Measurements from ENCODE around the gene RALGPS2. TPM values are rescaled to one million over a fixed set of nuclear protein-coding genes. Genes with fewer than 3 reads are reported as not detected.
"Not testable (repeated sequence)": the region's sequence is repeated elsewhere in the genome, so short reads cannot be mapped to it uniquely, and the experiment has no call there.

Gene RALGPS2
- total RNA-seq, 2 experiments from 2014 or later, result 2.2 to 3.0 TPM

DNA sequence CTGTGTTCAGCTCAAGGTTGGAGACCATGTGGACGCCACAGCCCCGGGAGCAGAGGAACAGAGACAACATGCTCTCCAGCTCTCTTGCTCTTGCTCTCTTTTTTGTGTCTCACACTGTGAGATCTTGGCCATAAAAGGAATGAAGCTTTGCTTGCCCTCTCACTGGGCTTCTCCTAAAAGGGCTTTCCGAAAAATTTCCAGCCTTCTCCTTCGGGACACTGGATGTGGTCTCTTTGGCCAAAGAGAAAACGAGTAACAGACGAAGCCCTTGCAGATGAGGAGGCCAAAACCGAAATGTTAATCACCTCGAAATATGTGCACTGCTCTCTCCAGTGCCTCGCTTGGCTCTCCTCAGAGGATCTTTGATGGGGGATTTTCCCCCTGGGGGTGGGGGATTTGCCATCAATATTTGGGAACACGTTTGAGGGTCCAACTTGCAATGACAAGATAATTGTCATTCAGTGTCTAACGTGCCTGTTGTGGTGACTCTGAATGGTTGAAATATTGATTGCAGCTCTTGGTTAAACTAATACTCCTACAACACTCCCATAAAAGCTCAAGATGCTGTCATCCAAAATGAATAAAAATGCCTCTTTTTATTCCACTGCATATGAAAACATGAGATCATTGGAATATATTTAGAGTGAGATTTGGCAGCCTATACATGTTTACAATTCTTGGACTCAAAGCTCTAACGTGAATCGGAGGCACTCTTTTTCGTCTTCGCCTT is 214.5 kb downstream of the RALGPS2 start:
- Mint-ChIP-seq H3K36me3 (ENCODE audit: low read depth) (no peaks in the 10 kb centered on the region), H3K27ac (no peak overlapping the region), H3K4me1 (peaks cover 9% of the 10 kb centered on the region), H3K27me3 (peaks cover 6% of the 10 kb centered on the region), H3K9me3 (no peaks in the 10 kb centered on the region), H3K4me3 (no peak overlapping the region)
- POLR2A ChIA-PET, result no interaction called here
- CTCF ChIA-PET, result no interaction called here
- no peak for DNase-seq

DNA sequence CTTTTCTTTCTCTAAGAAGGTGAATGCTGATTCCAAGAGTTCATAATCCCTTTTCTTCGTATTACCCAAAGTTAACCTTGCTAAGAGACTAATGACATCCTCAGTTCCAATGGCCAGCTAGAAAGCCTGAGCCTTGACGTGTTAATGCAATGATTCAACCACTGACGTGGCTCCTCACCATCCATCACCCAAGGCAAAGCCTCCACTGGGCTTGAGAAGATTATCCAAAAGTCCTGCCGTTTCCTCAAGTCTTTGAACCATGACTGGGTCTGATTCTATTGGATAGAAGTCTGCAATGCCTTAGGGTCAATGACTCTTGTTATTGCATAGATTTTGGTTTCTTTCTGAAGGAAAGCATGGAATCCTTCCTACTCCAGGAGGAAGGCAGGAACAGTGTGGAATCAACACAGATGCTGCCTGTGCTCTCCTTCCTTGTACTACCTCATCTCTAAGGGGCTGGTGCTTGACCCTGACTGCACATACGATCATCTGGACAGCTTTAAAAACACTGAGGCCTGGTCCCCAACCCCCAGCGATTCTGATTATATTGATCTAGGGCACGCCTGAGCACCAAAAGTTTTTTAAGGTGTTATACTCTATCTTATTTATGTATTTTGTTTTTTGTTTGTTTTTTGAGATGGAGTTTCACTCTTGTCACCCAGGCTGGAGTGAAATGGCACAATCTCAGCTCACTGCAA is 215.2 kb downstream of the RALGPS2 start:
- DNase-seq, result no peak
- Mint-ChIP-seq H3K27me3 (peaks cover 6% of the 10 kb centered on the region), H3K36me3 (ENCODE audit: low read depth) (no peaks in the 10 kb centered on the region), H3K27ac (no peak overlapping the region), H3K9me3 (no peaks in the 10 kb centered on the region), H3K4me3 (no peak overlapping the region), H3K4me1 (peaks cover 9% of the 10 kb centered on the region)
- ChIA-PET CTCF (no interaction called here), POLR2A (no interaction called here)

DNA sequence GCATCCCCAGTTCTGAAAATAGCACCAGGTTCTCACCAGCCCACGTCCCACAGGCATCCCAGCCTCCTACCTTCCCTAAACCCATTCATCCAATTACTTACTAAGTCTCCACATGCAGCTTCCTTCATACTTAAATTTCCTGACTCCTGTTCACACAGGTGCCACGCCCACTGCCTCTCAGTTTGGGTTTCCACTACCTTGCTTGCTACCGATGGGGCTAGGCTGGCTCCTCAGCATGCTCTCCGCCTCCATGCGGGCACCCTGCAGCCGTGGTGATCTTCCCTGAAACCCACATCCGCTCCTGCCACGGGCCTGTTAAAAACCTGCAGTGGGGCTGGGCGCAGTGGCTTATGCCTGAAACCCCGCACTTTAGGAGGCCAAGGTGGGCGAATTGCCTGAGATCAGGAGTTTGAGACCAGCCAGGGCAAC is 216.2 kb downstream of the RALGPS2 start:
- no peaks in the 10 kb centered on the region for H3K36me3 Mint-ChIP-seq (ENCODE audit: low read depth)
- DNase-seq, result no peak
- CTCF ChIA-PET, result no interaction called here
- peaks cover 6% of the 10 kb centered on the region for H3K27me3 Mint-ChIP-seq
- no peaks in the 10 kb centered on the region for H3K9me3 Mint-ChIP-seq
- POLR2A ChIA-PET, result no interaction called here
- no peak overlapping the region for H3K4me3 Mint-ChIP-seq
- H3K27ac Mint-ChIP-seq, result no peak overlapping the region
- H3K4me1 Mint-ChIP-seq, result peaks cover 9% of the 10 kb centered on the region

DNA sequence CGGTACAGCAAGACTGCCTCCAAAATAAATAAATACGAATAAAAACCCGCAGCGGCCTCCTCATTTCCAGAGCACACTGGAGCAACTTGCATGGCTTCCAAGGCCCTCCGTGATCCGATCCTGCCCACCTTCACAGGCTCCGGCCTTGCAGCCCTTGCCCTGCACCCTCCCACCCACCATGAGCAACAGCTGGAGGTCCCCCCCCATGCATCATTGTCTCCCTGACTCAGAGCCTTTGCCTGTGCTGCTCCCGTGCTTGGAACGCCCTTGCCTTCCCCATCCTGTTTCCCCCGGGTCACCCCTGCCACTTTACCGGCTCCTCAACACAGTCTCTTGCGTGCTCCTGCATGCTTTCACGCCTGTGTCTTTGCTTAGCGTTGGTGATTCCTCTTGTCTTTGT is 216.8 kb downstream of the RALGPS2 start:
- POLR2A ChIA-PET, result no interaction called here
- H3K27ac Mint-ChIP-seq, result no peak overlapping the region
- no peaks in the 10 kb centered on the region for H3K9me3 Mint-ChIP-seq
- peaks cover 9% of the 10 kb centered on the region for H3K4me1 Mint-ChIP-seq
- no peaks in the 10 kb centered on the region for H3K36me3 Mint-ChIP-seq (ENCODE audit: low read depth)
- CTCF ChIA-PET, result no interaction called here
- H3K4me3 Mint-ChIP-seq, result no peak overlapping the region
- no peak for DNase-seq
- H3K27me3 Mint-ChIP-seq, result peaks cover 6% of the 10 kb centered on the region

DNA sequence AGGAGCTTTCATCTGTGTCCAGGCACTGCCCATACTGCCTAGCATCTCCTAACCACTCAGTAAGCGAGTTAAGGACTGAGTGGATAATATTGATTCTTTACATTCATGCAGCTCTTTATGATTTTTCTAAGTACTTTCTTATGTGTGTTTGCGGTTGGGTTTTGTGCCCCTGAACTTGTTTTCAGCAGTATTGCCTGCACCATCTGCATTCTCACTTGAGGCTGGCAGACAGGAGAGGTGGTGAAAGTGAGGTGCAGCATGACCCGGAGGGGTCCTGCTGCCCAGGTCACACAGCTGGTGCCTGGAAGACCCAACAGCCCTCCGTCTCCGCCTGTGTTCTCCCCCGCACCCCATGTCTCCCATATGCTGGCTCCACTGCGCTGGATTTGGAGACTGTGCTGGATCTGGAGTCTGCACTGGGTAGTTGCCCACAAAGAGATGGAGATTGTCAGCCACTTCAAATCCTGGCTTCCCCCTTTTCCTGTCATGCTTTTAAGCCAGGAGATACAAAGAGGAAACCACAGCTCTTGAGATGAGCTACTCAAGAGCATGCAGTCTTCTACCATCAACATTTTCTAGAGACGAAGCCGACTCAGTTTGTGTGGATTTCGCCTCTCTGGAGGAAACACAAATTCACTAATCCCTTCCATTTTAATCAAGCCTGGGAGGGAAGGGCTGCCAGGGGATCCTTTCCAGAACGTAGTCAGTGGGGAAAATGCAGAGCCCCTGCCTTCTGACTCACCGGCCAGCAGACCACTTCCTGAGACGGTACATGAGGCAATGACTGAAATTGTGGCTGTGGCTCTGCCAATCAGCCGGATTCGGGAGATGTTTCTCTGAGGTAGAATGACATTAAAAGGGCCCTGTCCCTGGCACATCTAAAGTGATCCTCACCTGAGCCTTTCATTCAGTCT is 217.5 kb downstream of the RALGPS2 start:
- ChIA-PET CTCF (no interaction called here), POLR2A (no interaction called here)
- Mint-ChIP-seq H3K27ac (no peak overlapping the region), H3K4me3 (no peak overlapping the region), H3K36me3 (ENCODE audit: low read depth) (no peaks in the 10 kb centered on the region), H3K4me1 (peaks cover 9% of the 10 kb centered on the region), H3K27me3 (peaks cover 6% of the 10 kb centered on the region), H3K9me3 (no peaks in the 10 kb centered on the region)
- DNase-seq, result no peak

DNA sequence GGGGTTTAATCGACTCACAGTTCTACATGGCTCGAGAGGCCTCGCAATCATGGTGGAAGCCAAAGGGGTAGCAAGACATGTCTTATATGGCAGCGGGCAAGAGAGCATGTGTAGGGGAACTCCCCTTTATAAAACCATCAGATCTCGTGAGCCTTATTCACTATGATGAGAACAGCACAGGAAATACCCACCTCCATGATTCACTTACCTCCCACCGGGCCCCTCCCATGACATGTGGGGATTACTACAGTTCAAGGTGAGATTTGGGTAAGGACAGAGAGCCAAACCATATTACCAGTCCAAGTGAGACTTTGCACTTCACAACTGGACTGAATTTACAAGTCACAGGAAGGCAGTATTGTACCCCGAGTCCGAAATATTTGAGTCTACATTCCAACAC is 219.7 kb downstream of the RALGPS2 start:
- Mint-ChIP-seq H3K27me3 (peaks cover 12% of the 10 kb centered on the region), H3K36me3 (ENCODE audit: low read depth) (no peaks in the 10 kb centered on the region), H3K4me3 (no peak overlapping the region), H3K4me1 (peaks cover 9% of the 10 kb centered on the region), H3K9me3 (no peaks in the 10 kb centered on the region), H3K27ac (no peak overlapping the region)
- ChIA-PET CTCF (no interaction called here), POLR2A (no interaction called here)
- no peak for DNase-seq

DNA sequence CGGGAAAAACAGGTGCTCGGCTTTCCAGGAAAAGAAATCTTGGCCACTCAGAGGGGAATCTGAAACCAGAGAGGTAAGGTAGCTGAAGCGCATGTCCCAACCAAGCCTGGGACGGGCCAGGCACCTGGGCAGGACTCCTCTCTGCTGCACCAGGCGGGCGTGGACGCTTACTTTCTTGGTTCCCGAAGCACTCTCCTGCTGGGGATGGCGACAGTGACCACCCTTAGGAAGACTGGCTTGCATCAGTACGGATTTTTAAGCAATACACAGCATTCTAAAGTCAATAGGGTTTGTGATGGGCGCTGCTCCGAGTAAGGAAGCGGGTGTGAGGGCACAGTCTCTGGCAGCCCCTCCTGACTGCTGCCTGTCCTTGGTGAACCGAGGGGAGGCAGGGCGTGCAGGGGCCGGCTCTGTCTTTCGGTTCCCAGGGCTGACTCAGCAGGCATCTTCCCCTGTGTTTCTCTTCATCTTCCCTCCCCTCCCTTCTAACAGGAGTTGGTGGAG is 220.8 kb downstream of the RALGPS2 start:
- Mint-ChIP-seq H3K4me3 (no peak overlapping the region), H3K27me3 (peaks cover 12% of the 10 kb centered on the region), H3K4me1 (peaks cover 9% of the 10 kb centered on the region), H3K9me3 (no peaks in the 10 kb centered on the region), H3K27ac (no peak overlapping the region), H3K36me3 (ENCODE audit: low read depth) (no peaks in the 10 kb centered on the region)
- ChIA-PET CTCF (no interaction called here), POLR2A (no interaction called here)
- no peak for DNase-seq

DNA sequence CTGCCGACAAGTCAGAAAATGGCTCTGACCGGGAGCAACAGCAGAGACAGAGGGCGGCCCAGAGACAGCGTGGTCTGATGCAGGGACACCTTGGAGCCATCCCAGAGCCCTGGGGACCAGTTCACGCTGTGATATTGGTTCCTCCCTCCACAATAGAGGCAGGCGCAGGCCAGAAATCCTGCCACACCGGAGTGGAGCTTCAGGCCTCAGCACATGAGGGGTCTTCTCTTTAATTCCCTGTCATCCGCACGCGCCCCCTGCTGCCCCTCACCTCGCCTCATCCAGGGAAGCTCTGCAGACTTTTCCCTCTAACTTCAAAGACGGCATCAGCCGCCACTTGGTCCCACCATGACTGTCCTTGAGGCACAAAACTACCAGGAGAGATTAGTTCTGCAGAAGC is 221.4 kb downstream of the RALGPS2 start:
- no peak for DNase-seq
- ChIA-PET CTCF (no interaction called here), POLR2A (no interaction called here)
- Mint-ChIP-seq H3K27me3 (peaks cover 10% of the 10 kb centered on the region), H3K4me3 (no peak overlapping the region), H3K27ac (no peak overlapping the region), H3K36me3 (ENCODE audit: low read depth) (no peaks in the 10 kb centered on the region), H3K9me3 (no peaks in the 10 kb centered on the region), H3K4me1 (peaks cover 9% of the 10 kb centered on the region)

DNA sequence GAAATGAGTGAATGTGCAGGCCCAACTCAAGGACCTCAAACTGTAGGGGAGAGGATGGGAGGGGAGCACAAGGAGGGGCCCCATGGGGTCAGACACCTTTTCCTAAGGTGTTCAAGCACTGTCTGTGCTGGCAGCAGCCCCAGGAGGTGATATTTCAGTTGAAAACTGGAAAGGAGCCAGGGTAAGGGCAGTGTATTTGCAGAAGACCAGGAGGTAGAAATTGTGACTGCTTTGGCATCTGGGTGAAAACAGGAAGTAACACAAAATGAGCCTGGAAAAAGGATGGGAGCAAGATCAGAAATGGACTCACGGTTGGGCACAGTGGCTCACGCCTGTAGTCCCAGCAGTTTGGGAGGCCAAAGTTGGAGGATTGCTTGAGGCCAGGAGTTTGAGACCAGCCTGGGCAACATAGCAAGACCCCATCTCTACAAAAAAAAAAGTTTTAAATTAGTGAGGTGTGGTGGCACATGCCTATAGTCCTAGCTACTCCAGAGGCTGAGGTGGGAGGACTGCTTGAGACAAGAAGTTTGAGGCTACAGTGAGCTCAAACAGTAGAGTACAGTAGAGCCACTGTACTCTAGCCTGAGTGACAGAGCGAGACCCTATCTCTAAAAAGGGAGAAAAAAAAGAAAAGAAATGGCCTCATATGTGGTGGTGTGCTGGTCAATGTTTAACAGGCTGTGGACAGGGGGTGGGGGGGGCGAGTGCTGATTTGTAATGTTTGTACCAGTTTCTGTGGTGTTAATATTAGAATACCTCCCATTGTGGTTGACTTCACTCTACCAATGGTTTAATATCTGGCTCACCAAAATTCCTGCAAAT is 222.0 kb downstream of the RALGPS2 start:
- no peaks in the 10 kb centered on the region for H3K36me3 Mint-ChIP-seq (ENCODE audit: low read depth)
- DNase-seq, result no peak
- no peaks in the 10 kb centered on the region for H3K9me3 Mint-ChIP-seq
- CTCF ChIA-PET, result no interaction called here
- POLR2A ChIA-PET, result no interaction called here
- H3K27ac Mint-ChIP-seq, result no peak overlapping the region
- peaks cover 8% of the 10 kb centered on the region for H3K27me3 Mint-ChIP-seq
- no peak overlapping the region for H3K4me3 Mint-ChIP-seq
- H3K4me1 Mint-ChIP-seq, result peaks cover 9% of the 10 kb centered on the region

DNA sequence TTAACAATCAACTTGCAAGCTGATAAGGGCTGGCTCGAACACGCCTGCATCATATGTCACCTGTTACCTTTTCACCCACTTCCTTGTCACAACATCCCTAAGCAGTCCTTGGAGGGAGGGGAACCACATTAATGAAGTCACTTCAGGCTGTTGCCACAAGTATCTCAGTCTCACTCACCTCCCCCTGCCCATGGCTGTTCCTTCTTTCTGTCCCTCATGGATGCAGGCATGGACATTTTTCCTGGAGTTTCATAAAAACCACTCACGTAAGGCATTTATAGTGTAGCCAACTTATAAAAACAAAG is 222.6 kb downstream of the RALGPS2 start:
- POLR2A ChIA-PET, result no interaction called here

DNA sequence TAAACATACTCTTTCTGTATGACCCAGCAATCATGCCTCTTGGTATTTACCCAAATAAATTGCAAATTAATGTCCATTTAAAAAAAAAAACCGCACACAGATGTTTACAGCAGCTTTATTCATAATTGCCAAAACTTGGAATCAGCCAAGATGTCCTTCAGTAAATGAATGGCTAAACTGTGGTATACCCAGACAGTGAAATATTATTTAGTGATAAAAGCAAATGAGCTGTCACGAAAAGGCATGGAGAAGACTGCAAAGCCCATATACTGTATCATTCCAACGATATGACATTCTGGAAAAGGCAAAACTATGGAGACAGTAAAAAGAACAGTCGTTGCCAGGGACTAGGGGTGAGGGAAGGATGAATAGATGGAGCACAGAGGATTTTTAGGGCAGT is 223.6 kb downstream of the RALGPS2 start:
- no peak for DNase-seq
- no peaks in the 10 kb centered on the region for H3K36me3 Mint-ChIP-seq (ENCODE audit: low read depth)
- H3K9me3 Mint-ChIP-seq, result no peaks in the 10 kb centered on the region
- ChIA-PET POLR2A (no interaction called here), CTCF (no interaction called here)
- H3K4me1 Mint-ChIP-seq, result no peaks in the 10 kb centered on the region
- peaks cover 6% of the 10 kb centered on the region for H3K27me3 Mint-ChIP-seq
- no peak overlapping the region for H3K4me3 Mint-ChIP-seq
- no peak overlapping the region for H3K27ac Mint-ChIP-seq

More for the DNA sequence above, 222.6 kb downstream of the RALGPS2 start:
- Mint-ChIP-seq H3K4me3 (no peak overlapping the region), H3K36me3 (ENCODE audit: low read depth) (no peaks in the 10 kb centered on the region), H3K9me3 (no peaks in the 10 kb centered on the region), H3K27ac (no peak overlapping the region), H3K4me1 (peaks cover 5% of the 10 kb centered on the region), H3K27me3 (peaks cover 6% of the 10 kb centered on the region)
- CTCF ChIA-PET, result no interaction called here
- DNase-seq, result no peak

DNA sequence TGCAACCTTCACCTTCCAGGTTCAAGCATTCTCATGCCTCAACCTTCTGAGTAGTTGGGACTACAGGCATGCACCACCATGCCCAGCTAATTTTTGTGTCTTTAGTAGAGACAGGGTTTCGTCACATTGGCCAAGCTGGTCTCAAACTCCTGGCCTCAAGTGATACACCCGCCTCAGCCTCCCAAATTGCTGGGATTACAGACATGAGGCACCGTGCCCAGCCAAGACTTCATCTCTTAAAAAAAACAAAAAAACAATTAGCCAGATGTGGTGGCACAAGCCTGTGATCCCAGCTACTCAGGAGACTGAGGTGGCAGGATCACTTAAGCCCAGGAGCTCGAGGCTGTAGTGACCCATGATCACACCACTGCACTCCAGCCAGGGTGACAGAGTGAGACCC is 224.8 kb downstream of the RALGPS2 start:
- H3K4me1 Mint-ChIP-seq; POLR2A ChIA-PET; H3K9me3 Mint-ChIP-seq; H3K4me3 Mint-ChIP-seq; H3K36me3 Mint-ChIP-seq (ENCODE audit: low read depth); DNase-seq; H3K27ac Mint-ChIP-seq; H3K27me3 Mint-ChIP-seq: not testable (repeated sequence)
- CTCF ChIA-PET, result interaction anchor here (0.6 kb wide), 1 partner anchor 30 kb away, joined by 3 read pairs; no protein-coding TSS in a partner anchor

DNA sequence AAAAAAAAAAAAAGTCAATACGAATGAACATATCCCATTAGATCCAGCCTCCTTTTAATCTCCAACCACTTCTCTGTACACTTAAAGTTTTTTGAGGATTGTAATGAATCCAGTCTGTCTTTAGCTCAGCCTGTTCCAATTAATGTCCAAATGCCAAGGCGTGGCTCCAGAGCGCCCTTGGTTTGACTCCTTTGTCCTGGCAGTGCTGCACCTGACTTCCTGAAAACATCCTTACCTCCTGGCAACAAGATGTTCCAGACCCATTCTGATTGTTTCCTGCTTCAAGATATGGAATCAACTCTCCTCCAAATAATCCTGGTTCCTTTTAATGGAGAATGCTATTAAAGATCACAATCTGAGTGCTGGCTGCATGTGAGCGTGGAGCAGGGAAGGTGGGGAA is 226.6 kb downstream of the RALGPS2 start:
- Mint-ChIP-seq H3K4me1 (no peaks in the 10 kb centered on the region), H3K4me3 (no peak overlapping the region), H3K36me3 (ENCODE audit: low read depth) (no peaks in the 10 kb centered on the region), H3K27ac (no peak overlapping the region), H3K27me3 (peaks cover 6% of the 10 kb centered on the region), H3K9me3 (no peaks in the 10 kb centered on the region)
- ChIA-PET POLR2A (no interaction called here), CTCF (no interaction called here)
- DNase-seq, result no peak

All from activated CD4-positive, alpha-beta memory T cell treated with anti-CD3 and anti-CD28 coated beads, Interleukin-2, amount 10 ng/mL, durations not matched to agents 7 days and 5 days (primary cell).